Testis (tissue), 2 donors: ENCODE data around the gene PPP2R2D.

Source experiments
- POLR2A ChIP-seq: fragments of 450-650 bp; IDR thresholded peaks from one replicate; pipeline ENCODE4 v1.6.1; 2017; ENCODE audit warnings: antibody characterized with exemption, mild to moderate bottlenecking, moderate library complexity
- TF ChIP-seq, protein P1 (sequence below), 3 experiments: fragments of 450-650 bp in 2 of 3; fragments of 200-600 bp in 1 of 3; sonication (generic) in 1 of 3; IDR thresholded peaks; one replicate each; pipeline ENCODE4 v1.5.1; 2016 to 2019; ENCODE audit warnings: antibody characterized with exemption in 3 of 3, mild to moderate bottlenecking in 2 of 3, moderate library complexity in 1 of 3

DNA sequence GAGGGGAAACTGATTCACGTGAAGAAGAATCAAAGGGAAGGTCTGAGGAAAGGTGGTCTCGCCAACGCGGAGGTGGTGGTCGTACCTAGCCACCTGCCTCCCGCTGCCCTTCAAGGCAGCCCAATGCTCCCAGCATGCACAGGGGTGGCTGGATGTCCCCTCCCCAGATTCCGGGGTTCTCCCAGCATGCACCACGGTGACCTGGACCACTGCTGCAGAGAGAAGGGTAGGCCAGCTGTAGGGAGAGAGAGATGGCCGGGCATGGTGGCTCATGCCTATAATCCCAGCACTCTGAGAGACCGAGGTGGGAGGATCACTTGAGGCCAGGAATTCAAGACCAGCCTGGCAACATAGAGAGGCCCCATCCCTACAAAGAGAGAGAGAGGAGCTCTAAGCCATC, 32.4 kb upstream of the PPP2R2D start:
- TF ChIP-seq, protein P1, sequence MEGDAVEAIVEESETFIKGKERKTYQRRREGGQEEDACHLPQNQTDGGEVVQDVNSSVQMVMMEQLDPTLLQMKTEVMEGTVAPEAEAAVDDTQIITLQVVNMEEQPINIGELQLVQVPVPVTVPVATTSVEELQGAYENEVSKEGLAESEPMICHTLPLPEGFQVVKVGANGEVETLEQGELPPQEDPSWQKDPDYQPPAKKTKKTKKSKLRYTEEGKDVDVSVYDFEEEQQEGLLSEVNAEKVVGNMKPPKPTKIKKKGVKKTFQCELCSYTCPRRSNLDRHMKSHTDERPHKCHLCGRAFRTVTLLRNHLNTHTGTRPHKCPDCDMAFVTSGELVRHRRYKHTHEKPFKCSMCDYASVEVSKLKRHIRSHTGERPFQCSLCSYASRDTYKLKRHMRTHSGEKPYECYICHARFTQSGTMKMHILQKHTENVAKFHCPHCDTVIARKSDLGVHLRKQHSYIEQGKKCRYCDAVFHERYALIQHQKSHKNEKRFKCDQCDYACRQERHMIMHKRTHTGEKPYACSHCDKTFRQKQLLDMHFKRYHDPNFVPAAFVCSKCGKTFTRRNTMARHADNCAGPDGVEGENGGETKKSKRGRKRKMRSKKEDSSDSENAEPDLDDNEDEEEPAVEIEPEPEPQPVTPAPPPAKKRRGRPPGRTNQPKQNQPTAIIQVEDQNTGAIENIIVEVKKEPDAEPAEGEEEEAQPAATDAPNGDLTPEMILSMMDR (IDR thresholded peaks at IDR 0.05): no peak
- no peak for TF ChIP-seq POLR2A
